C1 segment of cervical spinal cord (tissue), 14 donors: Measurements from ENCODE around the gene DENND4B.
"Not testable (repeated sequence)": the region's sequence is repeated elsewhere in the genome, so short reads cannot be mapped to it uniquely, and the experiment has no call there.

Source experiments
- DNase-seq, 14 donors: peaks; one replicate each; lab custom pipeline; 2025; lab: John Stamatoyannopoulos, UW

Gene DENND4B, protein sequence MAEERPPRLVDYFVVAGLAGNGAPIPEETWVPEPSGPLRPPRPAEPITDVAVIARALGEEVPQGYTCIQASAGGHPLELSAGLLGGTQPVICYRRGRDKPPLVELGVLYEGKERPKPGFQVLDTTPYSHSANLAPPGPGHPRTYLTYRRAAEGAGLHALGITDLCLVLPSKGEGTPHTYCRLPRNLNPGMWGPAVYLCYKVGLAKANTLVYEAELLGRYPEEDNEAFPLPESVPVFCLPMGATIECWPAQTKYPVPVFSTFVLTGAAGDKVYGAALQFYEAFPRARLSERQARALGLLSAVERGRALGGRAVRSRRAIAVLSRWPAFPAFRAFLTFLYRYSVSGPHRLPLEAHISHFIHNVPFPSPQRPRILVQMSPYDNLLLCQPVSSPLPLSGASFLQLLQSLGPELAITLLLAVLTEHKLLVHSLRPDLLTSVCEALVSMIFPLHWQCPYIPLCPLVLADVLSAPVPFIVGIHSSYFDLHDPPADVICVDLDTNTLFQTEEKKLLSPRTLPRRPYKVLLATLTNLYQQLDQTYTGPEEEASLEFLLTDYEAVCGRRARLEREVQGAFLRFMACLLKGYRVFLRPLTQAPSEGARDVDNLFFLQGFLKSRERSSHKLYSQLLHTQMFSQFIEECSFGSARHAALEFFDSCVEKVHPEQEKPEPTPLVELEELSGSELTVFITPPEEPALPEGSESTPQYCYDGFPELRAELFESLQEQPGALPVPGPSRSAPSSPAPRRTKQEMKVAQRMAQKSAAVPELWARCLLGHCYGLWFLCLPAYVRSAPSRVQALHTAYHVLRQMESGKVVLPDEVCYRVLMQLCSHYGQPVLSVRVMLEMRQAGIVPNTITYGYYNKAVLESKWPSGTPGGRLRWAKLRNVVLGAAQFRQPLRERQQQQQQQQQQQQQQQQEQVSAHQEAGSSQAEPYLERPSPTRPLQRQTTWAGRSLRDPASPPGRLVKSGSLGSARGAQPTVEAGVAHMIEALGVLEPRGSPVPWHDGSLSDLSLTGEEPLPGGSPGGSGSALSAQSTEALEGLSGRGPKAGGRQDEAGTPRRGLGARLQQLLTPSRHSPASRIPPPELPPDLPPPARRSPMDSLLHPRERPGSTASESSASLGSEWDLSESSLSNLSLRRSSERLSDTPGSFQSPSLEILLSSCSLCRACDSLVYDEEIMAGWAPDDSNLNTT (N-terminal part only)

DNA sequence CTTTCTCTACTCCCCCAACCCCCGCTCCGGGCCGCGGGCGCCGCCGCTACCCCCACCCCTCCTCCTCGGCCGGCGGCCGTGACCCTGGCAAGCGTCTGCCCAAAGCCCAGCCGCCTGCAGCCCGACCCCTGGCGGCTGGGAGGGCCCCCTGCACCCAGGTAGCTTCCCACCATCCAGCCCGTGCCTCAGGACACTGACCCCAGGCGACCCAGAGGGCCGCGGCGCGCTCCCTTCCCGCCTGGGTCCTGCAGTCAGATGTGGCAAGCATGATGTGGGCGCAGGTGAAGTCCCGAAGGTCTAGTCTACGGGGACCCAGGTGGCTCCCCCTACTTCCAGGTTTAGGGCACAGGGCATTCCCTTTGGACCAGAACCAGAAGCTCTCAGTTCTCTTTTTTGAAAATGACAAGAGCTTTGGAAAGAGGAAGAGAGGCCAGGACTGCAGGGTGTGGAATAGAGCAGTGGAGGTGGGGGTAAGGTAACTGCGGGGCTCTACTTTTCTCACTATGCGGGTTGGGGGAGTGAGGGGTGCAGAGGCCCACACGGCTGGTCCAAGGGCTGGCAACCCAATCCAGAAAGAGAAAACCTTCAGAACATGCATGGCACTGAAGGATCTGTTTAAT, at the start of gene DENND4B:
DENND4B (minus strand) TSS at position 97 of the 620 bp plus-strand sequence. CDS start 2,344 bp downstream, outside the sequence.
- DNase-seq: peak in 13 of 14 donors; percentile 33 to 86 (median 68)

DNA sequence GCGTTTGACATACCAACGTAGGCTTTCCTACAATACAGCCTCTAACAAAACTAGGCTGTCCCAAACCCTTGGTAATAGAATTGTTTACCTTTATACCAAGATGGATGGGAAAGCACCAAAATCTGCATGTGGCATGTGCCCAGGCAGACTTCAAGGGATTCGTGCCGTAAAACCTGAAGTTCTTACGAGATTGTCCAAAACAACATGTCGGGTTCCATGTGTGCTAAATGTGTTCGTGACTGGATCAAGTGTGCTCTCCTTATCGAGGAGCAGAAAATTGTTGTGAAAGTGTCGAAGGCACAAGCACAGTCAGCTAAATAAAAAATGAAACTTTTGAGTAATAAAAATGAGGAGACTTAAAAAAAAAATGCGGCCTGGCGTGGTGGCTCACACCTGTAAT, 49.1 kb upstream of the DENND4B start:
- no peak for DNase-seq

DNA sequence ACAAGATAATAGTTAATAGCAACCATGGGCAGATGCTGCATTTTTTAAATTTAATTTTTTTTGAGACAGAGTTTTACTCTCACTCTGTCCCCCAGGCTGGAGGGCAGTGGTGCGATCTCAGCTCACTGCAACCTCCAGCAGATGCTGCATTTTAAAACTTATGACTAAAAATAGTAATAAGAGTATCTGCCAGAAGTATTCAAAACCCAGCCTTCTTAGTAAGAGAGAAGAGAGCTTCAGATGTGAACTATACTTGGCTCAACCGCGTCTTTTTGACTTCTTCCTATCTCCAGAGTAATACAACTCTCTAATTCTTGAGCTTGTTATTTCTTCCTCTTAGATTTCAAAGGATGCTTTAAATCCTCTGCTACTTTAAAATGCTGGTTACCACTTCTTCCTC, 48.7 kb upstream of the DENND4B start:
- DNase-seq: no peak

DNA sequence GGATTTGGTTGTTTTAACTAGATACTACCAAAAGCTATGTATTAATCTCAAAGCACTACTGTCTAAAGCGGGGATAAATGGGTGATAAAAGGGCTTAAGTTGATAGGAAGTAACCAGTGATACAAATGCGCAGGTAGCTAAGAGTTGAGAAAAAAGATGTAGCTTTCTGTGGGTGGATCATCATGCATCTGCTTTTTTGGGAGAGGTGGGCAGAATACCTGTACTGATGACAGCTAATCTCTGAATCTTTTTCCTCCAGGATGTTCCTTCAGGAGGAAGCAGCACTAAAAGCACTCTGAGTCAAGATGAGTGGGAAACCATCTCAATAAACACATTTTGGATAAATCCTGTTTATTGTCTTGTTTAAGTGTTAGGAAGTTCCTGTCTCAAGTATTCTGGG, 45.3 kb upstream of the DENND4B start:
- DNase-seq: no peak

DNA sequence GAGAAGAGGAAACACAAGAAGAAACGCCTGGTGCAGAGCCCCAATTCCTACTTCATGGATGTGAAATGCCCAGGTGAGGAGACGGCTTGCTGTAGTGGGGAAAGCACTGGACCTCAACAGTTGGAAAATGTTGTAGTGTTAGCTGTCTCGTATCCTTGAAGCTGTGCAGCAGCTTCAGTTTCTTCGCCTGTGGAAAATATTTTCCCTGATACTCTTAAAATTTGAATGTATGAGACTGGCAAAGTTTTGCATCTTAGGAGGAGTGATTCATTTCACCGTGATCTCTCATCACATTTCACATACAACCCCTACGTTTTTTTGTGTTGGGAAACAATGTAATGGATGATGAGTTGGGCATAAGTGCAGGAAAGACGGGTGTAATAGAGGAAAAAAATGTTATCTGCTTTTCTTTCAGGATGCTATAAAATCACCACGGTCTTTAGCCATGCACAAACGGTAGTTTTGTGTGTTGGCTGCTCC, 44.7 kb upstream of the DENND4B start:
- DNase-seq: no peak

DNA sequence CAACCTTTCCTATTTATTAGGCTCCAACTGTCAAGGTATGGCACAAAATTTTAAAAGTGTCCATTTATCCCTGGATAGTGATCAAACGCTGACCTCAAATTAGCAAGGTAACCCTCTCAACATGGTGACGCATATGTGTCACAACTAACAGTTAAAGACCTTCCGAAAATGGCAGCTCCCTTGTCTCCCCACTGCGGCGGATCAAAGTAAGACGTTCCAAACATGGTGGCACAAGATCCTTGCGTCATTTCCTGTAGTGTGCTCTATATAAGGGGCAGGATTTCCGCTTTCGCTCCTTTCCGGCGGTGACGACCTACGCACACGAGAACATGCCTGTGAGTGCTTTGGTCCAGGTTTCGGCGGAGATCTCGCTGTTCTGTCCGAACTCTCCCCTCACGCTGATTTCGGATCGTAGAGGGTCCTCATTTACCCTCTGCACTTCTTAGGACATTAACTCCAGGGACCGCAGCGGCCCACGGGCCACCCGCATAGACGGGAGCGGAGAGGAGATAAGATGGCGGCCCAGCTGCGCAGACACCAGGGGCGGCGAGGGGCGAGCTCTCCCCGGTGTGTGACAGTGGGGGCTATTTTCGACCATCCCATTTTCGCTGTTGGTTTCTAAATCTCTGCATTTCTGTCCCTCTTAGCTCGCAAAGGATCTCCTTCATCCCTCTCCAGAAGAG, 44.1 kb upstream of the DENND4B start, which contains the start of gene RPS27:
RPS27 (plus strand) TSS at position 295 of the 683 bp plus-strand sequence; CDS start at position 330, 35 bp downstream.
- DNase-seq: peak; percentile 39 to 96 (median 84)

DNA sequence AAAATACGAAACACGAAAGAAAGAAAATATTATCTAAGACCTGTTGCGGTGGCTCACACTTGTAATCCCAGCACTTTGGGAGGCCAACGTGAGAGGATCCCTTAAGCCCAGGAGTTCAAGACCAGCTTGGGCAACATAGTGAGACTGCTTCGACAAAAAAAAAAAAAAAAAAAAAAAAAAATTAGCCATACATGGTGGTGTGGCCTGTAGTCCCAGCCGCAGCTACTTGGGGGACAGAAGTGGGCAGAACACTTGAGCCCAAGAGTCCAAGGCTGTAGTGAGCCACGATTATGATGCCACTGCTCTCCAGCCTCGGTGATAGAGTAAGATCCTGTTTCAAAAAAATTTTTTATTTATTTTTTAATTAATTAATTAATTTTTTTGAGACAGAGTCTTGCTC, 41.1 kb upstream of the DENND4B start:
- no peak for DNase-seq

DNA sequence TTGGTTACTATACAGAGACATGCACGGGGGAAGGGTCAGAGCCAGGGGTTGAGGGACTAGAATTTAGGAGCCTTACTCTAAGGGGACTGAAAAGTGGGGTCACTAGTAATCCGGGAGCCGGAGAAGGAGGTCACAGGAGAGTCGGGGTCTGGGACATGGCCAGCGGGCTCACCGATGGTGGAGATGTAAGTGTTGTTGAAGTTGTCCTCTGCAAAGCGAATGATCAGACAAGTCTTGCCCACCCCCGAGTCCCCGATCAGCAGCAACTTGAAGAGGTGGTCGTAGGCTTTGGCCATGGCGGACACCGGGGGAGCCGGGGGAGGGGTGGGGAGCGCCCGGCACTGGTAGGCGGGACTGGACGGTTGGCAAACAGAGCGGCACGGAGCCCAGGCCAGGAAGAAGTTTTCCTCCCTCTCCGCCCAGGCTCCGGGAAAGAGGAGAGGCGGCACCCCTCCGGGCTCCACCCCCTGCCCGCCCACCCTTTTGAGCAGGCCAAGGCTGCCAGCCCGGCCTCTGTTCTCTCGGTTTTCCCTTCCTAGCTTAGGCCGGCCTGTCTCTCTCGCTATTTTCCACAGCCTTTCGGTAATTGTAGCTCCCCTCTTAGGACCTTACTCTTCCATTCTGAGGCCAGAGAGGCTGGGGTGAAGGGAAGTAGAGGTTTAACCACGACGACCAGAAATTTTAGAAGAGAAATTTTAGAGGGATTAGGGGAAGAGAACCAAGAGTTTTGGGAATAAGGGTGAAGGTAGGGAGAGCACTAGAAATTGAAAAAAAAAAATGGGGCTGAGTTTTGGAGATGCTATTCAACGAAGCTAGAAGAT, 39.6 kb upstream of the DENND4B start, which contains the start of gene RAB13:
RAB13 (minus strand) TSS at position 399 of the 821 bp plus-strand sequence; CDS start at position 296, 103 bp downstream.
- DNase-seq: peak in 13 of 14 donors; percentile 13 to 87 (median 52)

DNA sequence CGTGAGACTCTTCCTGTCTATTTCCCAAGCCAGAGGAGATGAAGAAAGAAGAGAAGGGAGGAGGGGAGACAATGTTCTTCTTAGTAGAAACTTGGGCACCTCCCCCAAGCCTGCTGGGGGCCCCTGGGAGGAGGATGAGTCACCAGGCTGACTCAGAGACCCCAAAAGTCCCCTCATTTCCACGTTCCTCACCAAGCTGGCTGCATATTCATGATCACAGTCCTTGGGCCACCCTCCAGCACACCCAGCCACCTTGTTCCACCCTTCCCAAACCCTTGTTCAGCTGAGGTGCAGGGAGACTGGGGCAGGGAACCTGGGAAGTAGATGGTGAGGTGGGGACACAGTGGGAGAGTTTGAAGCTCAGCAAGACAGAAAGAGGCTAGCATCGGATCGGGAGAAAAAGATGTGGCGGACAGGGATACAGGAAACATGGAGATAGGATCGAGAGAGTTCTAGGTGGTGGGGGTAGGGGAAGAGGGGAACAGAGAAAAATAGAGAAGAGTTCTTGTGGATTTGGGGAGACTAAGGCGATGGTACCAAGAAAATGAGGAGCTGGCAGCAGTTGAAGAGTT, 38.9 kb upstream of the DENND4B start:
- peak in 3 of 14 donors; percentile 26 to 74 (median 31) for DNase-seq

DNA sequence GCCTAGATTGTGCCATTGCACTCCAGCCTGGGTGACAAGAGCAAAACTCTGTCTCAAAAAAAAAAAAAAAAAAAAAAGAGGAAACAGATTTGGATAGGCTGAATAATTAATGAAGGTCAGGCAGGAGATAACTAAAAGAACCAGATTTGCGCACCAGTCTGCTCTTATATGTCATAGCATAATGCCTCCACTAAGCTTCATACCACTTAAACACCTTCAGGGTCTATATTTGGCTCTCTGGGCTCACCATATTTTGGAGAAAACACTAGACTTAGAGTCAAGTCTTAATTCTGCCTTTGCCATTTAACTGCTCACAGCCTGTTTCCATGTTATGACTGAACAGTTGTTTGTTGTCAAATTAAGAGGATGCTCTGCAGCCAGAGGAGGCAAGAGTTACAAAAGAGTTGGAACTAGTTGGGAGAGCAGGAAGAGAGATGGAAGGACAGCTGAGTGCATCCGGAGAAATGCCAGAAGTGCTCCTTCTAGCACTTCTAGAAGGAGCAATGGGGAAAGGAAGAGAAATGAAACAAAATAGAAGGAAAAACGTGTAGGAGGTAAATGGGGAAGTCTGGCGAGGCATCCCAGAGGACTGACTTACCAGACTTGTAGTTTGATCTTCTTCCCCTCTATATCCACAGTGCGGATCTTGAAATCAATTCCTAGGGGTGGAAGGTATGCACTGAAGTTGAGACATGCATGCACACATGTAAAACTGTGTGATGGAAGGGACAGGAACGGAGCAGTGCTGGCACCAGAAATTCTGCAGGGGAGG, 37.8 kb upstream of the DENND4B start:
- no peak for DNase-seq

DNA sequence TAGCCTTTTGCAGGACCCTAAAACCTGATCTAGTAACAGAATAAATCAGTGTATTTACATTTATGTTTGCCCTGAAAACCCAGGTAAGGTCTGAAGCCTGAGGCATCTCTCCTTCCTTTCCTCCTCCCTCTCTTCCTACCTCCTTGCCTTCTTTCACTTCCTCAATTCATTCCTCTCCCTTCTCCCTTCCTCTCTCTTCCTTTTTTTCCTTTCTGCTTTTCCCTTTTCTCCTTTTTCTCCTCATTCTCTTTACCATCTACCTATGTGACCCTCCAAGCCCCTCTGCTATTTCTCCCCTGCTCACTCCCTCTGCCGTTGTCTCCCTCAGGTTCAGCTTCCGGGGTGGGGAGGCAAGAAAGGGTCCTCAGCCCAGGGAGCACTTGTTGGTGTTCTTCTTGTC, 35.2 kb upstream of the DENND4B start:
- DNase-seq: not testable (repeated sequence)

DNA sequence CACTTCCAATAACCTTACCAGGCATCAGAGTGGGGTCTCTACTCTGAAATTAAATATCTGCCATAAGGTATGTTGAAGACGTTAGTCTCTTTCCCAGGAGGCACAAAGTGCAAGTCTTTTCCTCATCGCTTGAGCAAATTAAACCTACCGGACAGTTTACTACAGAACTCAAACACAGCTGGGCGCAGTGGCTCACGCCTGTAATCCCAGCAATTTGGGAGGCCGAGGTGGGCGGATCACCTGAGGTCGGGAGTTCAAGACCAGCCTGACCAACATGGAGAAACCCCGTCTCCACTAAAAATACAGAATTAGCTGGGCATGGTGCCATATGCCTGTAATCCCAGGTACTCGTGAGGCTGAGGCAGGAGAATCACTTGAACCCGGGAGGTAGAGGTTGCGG, 32.6 kb upstream of the DENND4B start:
- not testable (repeated sequence) for DNase-seq

DNA sequence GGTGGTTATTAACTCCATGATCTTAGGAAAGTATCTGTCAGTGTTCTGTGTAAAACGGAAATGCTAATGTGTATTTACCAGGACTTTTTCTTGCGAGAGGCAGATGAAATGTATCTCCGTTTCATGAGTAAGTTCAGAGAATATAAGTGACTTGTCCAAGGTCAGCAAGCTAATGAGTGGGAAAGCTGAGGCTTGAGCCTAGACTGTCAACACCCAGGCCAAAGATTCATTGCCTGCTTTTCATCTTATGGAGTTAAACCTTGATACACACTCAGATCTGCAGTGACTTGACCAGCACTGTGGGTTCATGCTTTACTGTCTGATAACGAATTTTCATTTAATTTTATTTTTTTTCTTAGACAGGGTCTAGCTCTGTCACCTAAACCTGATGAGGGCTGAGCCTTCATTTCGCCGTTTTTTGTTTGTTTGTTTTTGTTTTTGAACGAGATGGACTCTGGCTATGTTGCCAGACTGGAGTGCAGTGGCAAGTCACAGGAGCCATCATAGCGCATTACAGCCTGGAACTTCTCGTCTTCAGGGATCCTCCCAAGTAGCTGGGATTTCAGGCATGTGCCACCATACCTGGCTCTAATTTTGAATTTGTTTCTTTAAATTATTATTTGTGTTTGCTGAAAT, 31.9 kb upstream of the DENND4B start:
- DNase-seq: no peak

DNA sequence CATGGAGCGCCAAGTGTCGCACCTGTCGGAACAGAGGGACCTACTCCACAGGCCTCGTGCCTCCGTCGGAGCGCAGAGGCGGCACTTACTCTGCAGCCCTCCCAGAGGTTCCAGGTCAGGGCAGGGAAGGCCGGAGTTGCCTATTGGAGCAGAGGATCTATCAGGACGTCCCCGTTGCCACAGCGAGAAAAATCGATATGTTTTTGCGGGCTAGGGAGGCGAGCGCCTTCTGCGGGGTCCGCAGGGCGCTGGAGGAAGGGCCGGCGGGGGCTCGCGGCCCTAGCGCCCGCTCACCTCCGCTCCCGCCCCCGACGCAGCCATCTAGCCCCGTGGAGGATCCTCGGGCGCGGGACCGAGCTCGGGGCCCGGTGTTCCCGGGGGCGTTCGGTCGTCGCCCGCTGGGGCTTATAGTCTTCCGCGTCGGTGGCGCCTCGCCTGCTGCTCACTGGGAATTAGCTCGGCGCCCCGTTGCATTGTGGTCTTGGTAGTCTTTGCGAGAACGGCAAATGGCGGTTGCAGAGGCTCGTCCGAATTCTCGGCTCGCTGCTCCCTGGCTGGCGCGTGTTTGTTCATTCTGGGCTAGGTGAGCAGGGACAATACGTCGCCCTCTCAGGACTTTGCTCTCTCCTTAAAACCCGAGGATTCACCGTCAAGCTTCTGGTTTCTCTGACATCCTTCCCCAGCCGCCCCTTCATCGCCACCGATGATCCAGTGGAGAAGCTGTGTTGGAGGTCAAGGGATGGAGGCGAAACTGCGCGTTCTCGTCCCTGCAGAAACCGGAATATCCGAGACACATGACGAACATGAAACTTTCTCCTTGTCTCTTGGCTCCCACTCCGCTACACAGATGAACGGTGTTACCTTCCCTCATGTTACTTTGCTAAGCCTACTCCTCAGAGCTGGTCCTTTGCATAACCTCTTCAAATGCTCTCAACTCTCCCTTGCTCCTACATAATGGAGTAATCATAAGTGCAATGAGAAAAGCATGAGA, 31.0 kb upstream of the DENND4B start, which contains the start of gene JTB:
JTB (minus strand) TSS at position 425 of the 991 bp plus-strand sequence; CDS start at position 3, 422 bp downstream.
- peak; percentile 40 to 90 (median 78) for DNase-seq

DNA sequence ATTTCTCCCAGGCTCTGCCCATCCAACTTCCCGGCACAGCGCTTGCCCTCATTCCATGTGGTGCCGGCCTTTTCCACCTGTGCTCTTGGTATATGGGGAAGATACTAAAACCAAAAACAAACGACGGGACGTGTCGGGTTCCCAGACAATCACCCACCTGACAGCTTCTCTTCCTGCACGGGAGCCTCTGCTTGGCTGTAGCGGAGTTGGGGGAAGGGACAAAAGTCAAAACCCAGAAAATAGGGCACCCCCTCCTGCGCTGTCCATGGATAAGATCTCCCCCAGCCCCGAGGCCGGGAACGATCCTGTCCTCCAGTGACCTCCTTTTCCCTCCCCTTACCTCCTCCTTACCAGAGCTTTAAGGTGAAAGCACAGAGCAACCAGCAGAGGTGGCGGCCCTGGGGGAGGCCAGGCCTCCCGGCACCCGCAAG, 30.3 kb upstream of the DENND4B start:
- peak in 1 of 14 donors; percentile 57 for DNase-seq

DNA sequence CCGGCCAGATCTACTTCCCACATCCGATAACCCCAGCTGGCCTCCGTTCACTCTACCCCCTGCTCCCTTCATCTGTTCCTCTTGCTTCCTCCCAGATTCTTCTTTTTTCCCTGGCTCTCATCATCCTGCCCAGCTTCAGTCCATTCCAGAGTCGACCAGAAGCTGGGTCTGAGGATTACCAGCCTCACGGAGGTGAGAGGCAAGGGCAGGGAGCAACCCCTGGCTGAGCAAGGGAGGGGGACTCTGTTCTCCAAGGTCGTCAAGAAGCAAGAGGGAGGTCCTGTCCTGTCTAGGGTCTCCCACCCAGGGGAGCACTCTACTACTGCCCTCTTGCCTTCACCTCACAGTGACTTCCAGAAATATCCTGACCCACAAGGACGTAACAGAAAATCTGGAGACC, 27.0 kb upstream of the DENND4B start:
- no peak for DNase-seq
